Measurements from ENCODE around the gene CTNND2.

Gene CTNND2

GRCh38 chr5:11293523-11293922 lies 610.7 kb downstream of the CTNND2 start:
- Histone ChIP-seq H3K4me1 (ENCODE audit: control extremely low read depth in 1 of 4, control insufficient read depth in 4 of 4, insufficient read depth in 4 of 4, low read length in 3 of 4) (peaks cover 0 to 3% (median 0%) of the 10 kb centered on the region in 4 experiments), H3K4me3 (ENCODE audit: control insufficient read depth in 1 of 7, extremely low read depth in 1 of 7, insufficient read depth in 4 of 7, low read depth in 2 of 7, low read length in 6 of 7) (no peak overlapping the region), H3K36me3 (ENCODE audit: control insufficient read depth in 4 of 4, insufficient read depth in 4 of 4, low read length in 3 of 4) (no peaks in the 10 kb centered on the region), H3K27me3 (replicated peaks in 2 of 5; ENCODE audit: control insufficient read depth in 4 of 5, insufficient read depth in 5 of 5, low read length in 4 of 5) (no peaks in the 10 kb centered on the region), H3K9me3 (ENCODE audit: control extremely low read depth in 1 of 5, control insufficient read depth in 4 of 5, insufficient read depth in 2 of 5, low read depth in 1 of 5, low read length in 4 of 5) (no peaks in the 10 kb centered on the region), H3K27ac (ENCODE audit: insufficient read depth in 1 of 2, low read depth in 1 of 2, low read length in 2 of 2, poor library complexity in 1 of 2, severe bottlenecking in 2 of 2) (no peak overlapping the region)
- POLR2A ChIA-PET, result no interaction called here
- no peak for DNase-seq
- WGBS (ENCODE audit: insufficient coverage), result no CpG with 5 or more reads among the region's 2 CpGs
- CTCF ChIA-PET, result no interaction called here

GRCh38 chr5:11292648-11293356 lies 611.4 kb downstream of the CTNND2 start:
- no peak for DNase-seq
- H3K27ac ChIP-seq (ENCODE audit: insufficient read depth in 1 of 2, low read depth in 1 of 2, low read length in 2 of 2, poor library complexity in 1 of 2, severe bottlenecking in 2 of 2), result no peak overlapping the region
- no peak overlapping the region for H3K4me3 ChIP-seq (ENCODE audit: control insufficient read depth in 1 of 7, extremely low read depth in 1 of 7, insufficient read depth in 4 of 7, low read depth in 2 of 7, low read length in 6 of 7)
- H3K27me3 ChIP-seq (replicated peaks in 2 of 5; ENCODE audit: control insufficient read depth in 4 of 5, insufficient read depth in 5 of 5, low read length in 4 of 5), result no peaks in the 10 kb centered on the region
- no peaks in the 10 kb centered on the region for H3K36me3 ChIP-seq (ENCODE audit: control insufficient read depth in 4 of 4, insufficient read depth in 4 of 4, low read length in 3 of 4)
- ChIA-PET CTCF (no interaction called here), POLR2A (no interaction called here)
- H3K4me1 ChIP-seq (ENCODE audit: control extremely low read depth in 1 of 4, control insufficient read depth in 4 of 4, insufficient read depth in 4 of 4, low read length in 3 of 4), result peaks cover 0 to 3% (median 0%) of the 10 kb centered on the region in 4 experiments
- no peaks in the 10 kb centered on the region for H3K9me3 ChIP-seq (ENCODE audit: control extremely low read depth in 1 of 5, control insufficient read depth in 4 of 5, insufficient read depth in 2 of 5, low read depth in 1 of 5, low read length in 4 of 5)
- WGBS (ENCODE audit: insufficient coverage), result no CpG with 5 or more reads among the region's 1 CpG

- DNase-seq, result no peak
- H3K9me3 ChIP-seq (ENCODE audit: control extremely low read depth in 1 of 5, control insufficient read depth in 4 of 5, insufficient read depth in 2 of 5, low read depth in 1 of 5, low read length in 4 of 5), result peaks cover 0 to 7% (median 0%) of the 10 kb centered on the region in 5 experiments
- ChIA-PET CTCF (interaction anchor here (2.0 kb wide), 1 partner anchor 8 kb away, joined by 4 read pairs; no protein-coding TSS in a partner anchor), POLR2A (no interaction called here)
- no peak overlapping the region for H3K4me3 ChIP-seq (ENCODE audit: control insufficient read depth in 1 of 7, extremely low read depth in 1 of 7, insufficient read depth in 4 of 7, low read depth in 2 of 7, low read length in 6 of 7)
- H3K27me3 ChIP-seq (replicated peaks in 2 of 5; ENCODE audit: control insufficient read depth in 4 of 5, insufficient read depth in 5 of 5, low read length in 4 of 5), result no peaks in the 10 kb centered on the region
- no peaks in the 10 kb centered on the region for H3K36me3 ChIP-seq (ENCODE audit: control insufficient read depth in 4 of 4, insufficient read depth in 4 of 4, low read length in 3 of 4)
- peaks cover 0 to 3% (median 0%) of the 10 kb centered on the region in 4 experiments for H3K4me1 ChIP-seq (ENCODE audit: control extremely low read depth in 1 of 4, control insufficient read depth in 4 of 4, insufficient read depth in 4 of 4, low read length in 3 of 4)
- no peak overlapping the region for H3K27ac ChIP-seq (ENCODE audit: insufficient read depth in 1 of 2, low read depth in 1 of 2, low read length in 2 of 2, poor library complexity in 1 of 2, severe bottlenecking in 2 of 2)
- WGBS (ENCODE audit: insufficient coverage), result 100% methylated on average over 3 of the region's 5 CpGs
Observed at GRCh38 chr5:11289733-11290132, 614.5 kb downstream of the CTNND2 start.

- H3K4me1 ChIP-seq (ENCODE audit: control extremely low read depth in 1 of 4, control insufficient read depth in 4 of 4, insufficient read depth in 4 of 4, low read length in 3 of 4), result peaks cover 0 to 3% (median 0%) of the 10 kb centered on the region in 4 experiments
- no peaks in the 10 kb centered on the region for H3K27me3 ChIP-seq (replicated peaks in 2 of 5; ENCODE audit: control insufficient read depth in 4 of 5, insufficient read depth in 5 of 5, low read length in 4 of 5)
- H3K4me3 ChIP-seq (ENCODE audit: control insufficient read depth in 1 of 7, extremely low read depth in 1 of 7, insufficient read depth in 4 of 7, low read depth in 2 of 7, low read length in 6 of 7), result no peak overlapping the region
- DNase-seq, result no peak
- H3K36me3 ChIP-seq (ENCODE audit: control insufficient read depth in 4 of 4, insufficient read depth in 4 of 4, low read length in 3 of 4), result no peaks in the 10 kb centered on the region
- H3K27ac ChIP-seq (ENCODE audit: insufficient read depth in 1 of 2, low read depth in 1 of 2, low read length in 2 of 2, poor library complexity in 1 of 2, severe bottlenecking in 2 of 2), result no peak overlapping the region
- ChIA-PET POLR2A (no interaction called here), CTCF (interaction anchor here (2.0 kb wide), 1 partner anchor 9 kb away, joined by 4 read pairs; no protein-coding TSS in a partner anchor)
- WGBS (ENCODE audit: insufficient coverage), result 97% methylated on average over 4 of the region's 4 CpGs
- peaks cover 0 to 7% (median 0%) of the 10 kb centered on the region in 5 experiments for H3K9me3 ChIP-seq (ENCODE audit: control extremely low read depth in 1 of 5, control insufficient read depth in 4 of 5, insufficient read depth in 2 of 5, low read depth in 1 of 5, low read length in 4 of 5)
Observed at GRCh38 chr5:11289208-11289607, 615.0 kb downstream of the CTNND2 start.

GRCh38 chr5:11281842-11282241 lies 622.4 kb downstream of the CTNND2 start:
- WGBS (ENCODE audit: insufficient coverage), result 74% methylated on average over 5 of the region's 5 CpGs

GRCh38 chr5:11277323-11277722 lies 626.9 kb downstream of the CTNND2 start:
- no peak for DNase-seq
- 96% methylated on average over 4 of the region's 4 CpGs for WGBS (ENCODE audit: insufficient coverage)
- Histone ChIP-seq H3K27ac (ENCODE audit: insufficient read depth in 1 of 2, low read depth in 1 of 2, low read length in 2 of 2, poor library complexity in 1 of 2, severe bottlenecking in 2 of 2) (no peak overlapping the region), H3K9me3 (ENCODE audit: control extremely low read depth in 1 of 5, control insufficient read depth in 4 of 5, insufficient read depth in 2 of 5, low read depth in 1 of 5, low read length in 4 of 5) (peaks cover 0 to 12% (median 1%) of the 10 kb centered on the region in 5 experiments), H3K27me3 (replicated peaks in 2 of 5; ENCODE audit: control insufficient read depth in 4 of 5, insufficient read depth in 5 of 5, low read length in 4 of 5) (no peaks in the 10 kb centered on the region), H3K4me3 (ENCODE audit: control insufficient read depth in 1 of 7, extremely low read depth in 1 of 7, insufficient read depth in 4 of 7, low read depth in 2 of 7, low read length in 6 of 7) (no peak overlapping the region), H3K4me1 (ENCODE audit: control extremely low read depth in 1 of 4, control insufficient read depth in 4 of 4, insufficient read depth in 4 of 4, low read length in 3 of 4) (no peaks in the 10 kb centered on the region), H3K36me3 (ENCODE audit: control insufficient read depth in 4 of 4, insufficient read depth in 4 of 4, low read length in 3 of 4) (no peaks in the 10 kb centered on the region)
- ChIA-PET CTCF (interaction anchor here (1.0 to 1.1 kb wide), 2 partner anchors 10 to 15 kb away, joined by 3 read pairs; no protein-coding TSS in a partner anchor), POLR2A (no interaction called here)

More at GRCh38 chr5:11281842-11282241, 622.4 kb downstream of the CTNND2 start:
- H3K27ac ChIP-seq (ENCODE audit: insufficient read depth in 1 of 2, low read depth in 1 of 2, low read length in 2 of 2, poor library complexity in 1 of 2, severe bottlenecking in 2 of 2), result no peak overlapping the region
- H3K4me3 ChIP-seq (ENCODE audit: control insufficient read depth in 1 of 7, extremely low read depth in 1 of 7, insufficient read depth in 4 of 7, low read depth in 2 of 7, low read length in 6 of 7), result no peak overlapping the region
- POLR2A ChIA-PET, result no interaction called here
- peaks cover 0 to 24% (median 3%) of the 10 kb centered on the region in 5 experiments for H3K9me3 ChIP-seq (ENCODE audit: control extremely low read depth in 1 of 5, control insufficient read depth in 4 of 5, insufficient read depth in 2 of 5, low read depth in 1 of 5, low read length in 4 of 5)
- DNase-seq, result no peak
- no peaks in the 10 kb centered on the region for H3K4me1 ChIP-seq (ENCODE audit: control extremely low read depth in 1 of 4, control insufficient read depth in 4 of 4, insufficient read depth in 4 of 4, low read length in 3 of 4)
- no peaks in the 10 kb centered on the region for H3K36me3 ChIP-seq (ENCODE audit: control insufficient read depth in 4 of 4, insufficient read depth in 4 of 4, low read length in 3 of 4)
- CTCF ChIA-PET, result no interaction called here
- no peaks in the 10 kb centered on the region for H3K27me3 ChIP-seq (replicated peaks in 2 of 5; ENCODE audit: control insufficient read depth in 4 of 5, insufficient read depth in 5 of 5, low read length in 4 of 5)

- POLR2A ChIA-PET, result interaction anchor here (0.6 kb wide), 1 partner anchor 583 kb away, joined by 3 read pairs; no protein-coding TSS in a partner anchor
- CTCF ChIA-PET, result interaction anchor here (1.0 kb wide), 1 partner anchor 447 kb away, joined by 3 read pairs; no protein-coding TSS in a partner anchor
- WGBS (ENCODE audit: insufficient coverage), result 93% methylated on average over 8 of the region's 11 CpGs
- Histone ChIP-seq H3K9me3 (ENCODE audit: control extremely low read depth in 1 of 5, control insufficient read depth in 4 of 5, insufficient read depth in 2 of 5, low read depth in 1 of 5, low read length in 4 of 5) (no peaks in the 10 kb centered on the region), H3K36me3 (ENCODE audit: control insufficient read depth in 4 of 4, insufficient read depth in 4 of 4, low read length in 3 of 4) (no peaks in the 10 kb centered on the region), H3K4me3 (ENCODE audit: control insufficient read depth in 1 of 7, extremely low read depth in 1 of 7, insufficient read depth in 4 of 7, low read depth in 2 of 7, low read length in 6 of 7) (no peak overlapping the region), H3K27me3 (replicated peaks in 2 of 5; ENCODE audit: control insufficient read depth in 4 of 5, insufficient read depth in 5 of 5, low read length in 4 of 5) (no peaks in the 10 kb centered on the region), H3K27ac (ENCODE audit: insufficient read depth in 1 of 2, low read depth in 1 of 2, low read length in 2 of 2, poor library complexity in 1 of 2, severe bottlenecking in 2 of 2) (no peak overlapping the region), H3K4me1 (ENCODE audit: control extremely low read depth in 1 of 4, control insufficient read depth in 4 of 4, insufficient read depth in 4 of 4, low read length in 3 of 4) (no peaks in the 10 kb centered on the region)
- no peak for DNase-seq
Observed at GRCh38 chr5:11273180-11273903, 630.9 kb downstream of the CTNND2 start.

All from common myeloid progenitor, CD34-positive (primary cell).